K562 (cell line): Measurements from ENCODE around the gene AMDHD2. TPM values are rescaled to one million over a fixed set of nuclear protein-coding genes. Genes with fewer than 3 reads are reported as not detected.

Experiments
- ELF1 ChIP-seq: fragments of 200-800 bp; sonication (Bioruptor generic); IDR thresholded peaks from 2 replicates; pipeline ENCODE4 v1.6.1; 2016; ENCODE audit warnings: missing genetic modification characterization, missing compliant biosample characterization
- GABPB1 ChIP-seq: sonication (generic); formaldehyde crosslinking; IDR thresholded peaks from 2 replicates; pipeline ENCODE4 v1.8.0; 2022; ENCODE audit warnings: mild to moderate bottlenecking, missing genetic modification reagents
- HDAC3 ChIP-seq: fragments of 450-650 bp; IDR thresholded peaks from 2 replicates; pipeline ENCODE4 v1.6.1; 2018; ENCODE audit warnings: borderline replicate concordance, mild to moderate bottlenecking, moderate library complexity; ENCODE audit not compliant: partially characterized antibody
- HMGN3 ChIP-seq: IDR thresholded peaks from 2 replicates; pipeline ENCODE4 v1.6.1; 2011; ENCODE audit warnings: borderline replicate concordance, low read depth, mild to moderate bottlenecking, mixed read lengths, low read length; ENCODE audit not compliant: insufficient read length; ENCODE audit errors: extremely low read depth
- MAZ ChIP-seq, 2 experiments: fragments of 450-650 bp in 1 of 2; sonication (generic) in 1 of 2; formaldehyde crosslinking; IDR thresholded peaks in 1 of 2; conservative IDR thresholded peaks in 1 of 2; 2 replicates each; pipeline versions ENCODE4 v1.4.0 to v1.5.0; 2020; ENCODE audit warnings: mild to moderate bottlenecking in 1 of 2, missing genetic modification reagents in 1 of 2
- PHF21A ChIP-seq: fragments of 450-650 bp; IDR thresholded peaks from 2 replicates; pipeline ENCODE4 v1.6.1; 2017; ENCODE audit warnings: low read depth, borderline replicate concordance
- SNRNP70 ChIP-seq: fragments of 200-400 bp; formaldehyde crosslinking; optimal IDR thresholded peaks from 2 replicates; pipeline ENCODE3; 2017; ENCODE audit warnings: low read depth, low read length
- TCF7 ChIP-seq: sonication (generic); IDR thresholded peaks from 2 replicates; pipeline ENCODE4 v1.6.1; 2016; ENCODE audit warnings: antibody characterized with exemption, borderline replicate concordance
- ZNF143 ChIP-seq: sonication (generic); formaldehyde crosslinking; IDR thresholded peaks from 2 replicates; pipeline ENCODE4 v1.9.0; 2022; ENCODE audit warnings: mild to moderate bottlenecking, missing genetic modification reagents
- polyA plus RNA-seq, 8 experiments: library from polyadenylated mRNA; depleted of rRNA in 4 of 8; stranded (reverse) in 5 of 8; unstranded in 3 of 8; fragments of >200 nt; fragmentation: Nextera tagmentation in 2 of 8; fragmentation: Illumina TruSeq in 1 of 8; extraction: Ambion mirVana in 2 of 8; extraction: Trizol in 1 of 8; gene quantifications; 2 replicates each; pipeline versions ENCODE4 v1.2.1 to v1.2.3, GENCODE V29; 2011 to 2014; ENCODE audit warnings: inconsistent platforms in 1 of 8, missing spikeins in 1 of 8
- total RNA-seq, 7 experiments: library from RNA; depleted of rRNA in 6 of 7; stranded (reverse); fragments of >200 nt in 6 of 7; fragmentation: Illumina TruSeq in 2 of 7; extraction: Trizol in 2 of 7; gene quantifications; 2 replicates each; pipeline versions ENCODE4 v1.2.1 to v1.2.3, GENCODE V29; 2011 to 2021; ENCODE audit warnings: low replicate concordance in 1 of 7
- TF ChIP-seq, protein P1 (sequence below), 2 experiments: IDR thresholded peaks in 1 of 2; conservative IDR thresholded peaks in 1 of 2; 2 replicates each; pipeline ENCODE4 v1.6.1; 2016; ENCODE audit warnings: low read depth in 2 of 2, mild to moderate bottlenecking in 1 of 2, missing compliant biosample characterization in 1 of 2, missing genetic modification characterization in 1 of 2, moderate library complexity in 1 of 2
- TF ChIP-seq, protein P2 (sequence below), 2 experiments: fragments of 200-800 bp in 1 of 2; sonication (Bioruptor generic) in 1 of 2; sonication (generic) in 1 of 2; formaldehyde crosslinking in 1 of 2; IDR thresholded peaks in 1 of 2; conservative IDR thresholded peaks in 1 of 2; 2 replicates each; pipeline versions ENCODE4 v1.5.0 to v1.6.1; 2016 to 2020; ENCODE audit warnings: missing compliant biosample characterization in 1 of 2, missing genetic modification characterization in 1 of 2, missing genetic modification reagents in 1 of 2
- TF ChIP-seq, protein P3 (sequence below): conservative IDR thresholded peaks from 2 replicates; pipeline ENCODE4 v1.6.1; 2011; ENCODE audit warnings: low read depth, mild to moderate bottlenecking, low read length; ENCODE audit not compliant: control insufficient read depth
- TF ChIP-seq, protein P4 (sequence below): IDR thresholded peaks from 3 replicates; pipeline ENCODE4 v1.6.1; 2011; ENCODE audit warnings: borderline replicate concordance, mild to moderate bottlenecking, moderate library complexity; ENCODE audit not compliant: insufficient read length; ENCODE audit errors: extremely low read depth

Gene AMDHD2
- total and polyA plus RNA-seq, 9 of the 15 experiments (the other 6 are each of a cell fraction or from before 2014, with no cell fraction given), result 0.38 to 56.9 (median 18.3) TPM; not detected in 1

DNA sequence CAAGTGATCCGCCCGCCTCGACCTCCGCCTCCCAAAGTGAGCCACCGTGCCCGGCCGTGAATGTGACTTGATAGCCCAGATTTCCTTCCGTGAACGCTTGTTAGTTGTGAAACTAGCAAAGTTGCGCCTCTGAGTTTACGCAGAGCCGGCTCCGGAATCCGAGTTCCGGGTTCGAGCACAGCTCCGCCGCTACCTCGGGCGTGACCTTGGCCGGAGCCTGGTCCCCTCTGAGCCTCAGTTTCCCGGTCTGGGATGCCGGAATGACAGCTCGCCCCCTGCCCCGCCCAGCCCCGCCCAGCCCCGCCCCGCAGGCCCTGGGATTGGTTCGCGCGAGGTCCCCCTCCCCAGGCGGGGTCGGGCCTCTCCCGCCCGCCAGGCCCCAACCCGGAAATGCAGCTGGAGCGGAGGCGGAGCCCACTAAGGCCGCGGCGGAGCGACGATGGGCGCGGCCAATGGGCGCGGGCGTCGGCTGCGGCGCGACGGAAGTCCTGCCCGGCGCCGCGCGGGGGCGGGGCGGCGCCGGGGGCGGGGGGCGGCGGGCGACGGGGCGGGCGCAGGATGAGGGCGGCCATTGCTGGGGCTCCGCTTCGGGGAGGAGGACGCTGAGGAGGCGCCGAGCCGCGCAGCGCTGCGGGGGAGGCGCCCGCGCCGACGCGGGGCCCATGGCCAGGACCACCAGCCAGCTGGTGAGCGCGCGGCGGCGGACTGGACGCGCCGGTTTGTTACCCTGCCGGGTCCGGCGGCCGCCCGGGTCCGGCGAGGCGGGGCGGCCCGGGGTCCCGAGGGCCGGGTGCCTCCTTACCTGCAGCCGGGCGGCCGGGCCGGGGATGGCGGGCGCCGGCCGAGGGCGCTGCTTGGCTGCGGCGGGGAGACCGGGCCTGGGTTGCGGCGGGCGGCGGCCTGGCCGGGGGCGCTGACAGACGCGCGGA, 17.5 kb downstream of the AMDHD2 start, which contains the start of gene PDPK1 (continued):
- TF ChIP-seq, protein P1, sequence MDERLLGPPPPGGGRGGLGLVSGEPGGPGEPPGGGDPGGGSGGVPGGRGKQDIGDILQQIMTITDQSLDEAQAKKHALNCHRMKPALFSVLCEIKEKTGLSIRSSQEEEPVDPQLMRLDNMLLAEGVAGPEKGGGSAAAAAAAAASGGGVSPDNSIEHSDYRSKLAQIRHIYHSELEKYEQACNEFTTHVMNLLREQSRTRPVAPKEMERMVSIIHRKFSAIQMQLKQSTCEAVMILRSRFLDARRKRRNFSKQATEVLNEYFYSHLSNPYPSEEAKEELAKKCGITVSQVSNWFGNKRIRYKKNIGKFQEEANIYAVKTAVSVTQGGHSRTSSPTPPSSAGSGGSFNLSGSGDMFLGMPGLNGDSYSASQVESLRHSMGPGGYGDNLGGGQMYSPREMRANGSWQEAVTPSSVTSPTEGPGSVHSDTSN (CRISPR knock-in tag; IDR thresholded peaks at IDR 0.05; ENCODE audit: low read depth), result peak; percentile 63; the same call in 1 of the 2 replicates
- TF ChIP-seq, protein P1 (tag; conservative IDR thresholded peaks at IDR 0.05; ENCODE audit: low read depth), result no peak
- TF ChIP-seq TCF7 (no peak), ELF1 (tag) (peak; percentile 97), HMGN3 (peak; percentile 59), HDAC3 (no peak), PHF21A (0 out of 2 replicates have a peak, but pooled peaks have one; percentile 8), GABPB1 (CRISPR knock-in tag) (peak; percentile 76), MAZ (CRISPR knock-in tag; conservative IDR thresholded peaks at IDR 0.05 in 1 of 2, IDR thresholded peaks at IDR 0.05 in 1 of 2) (peak; percentile 66 to 80; a peak in 3 of 4 replicates), SNRNP70 (no peak), ZNF143 (CRISPR knock-in tag) (no peak)
- TF ChIP-seq, protein P2, sequence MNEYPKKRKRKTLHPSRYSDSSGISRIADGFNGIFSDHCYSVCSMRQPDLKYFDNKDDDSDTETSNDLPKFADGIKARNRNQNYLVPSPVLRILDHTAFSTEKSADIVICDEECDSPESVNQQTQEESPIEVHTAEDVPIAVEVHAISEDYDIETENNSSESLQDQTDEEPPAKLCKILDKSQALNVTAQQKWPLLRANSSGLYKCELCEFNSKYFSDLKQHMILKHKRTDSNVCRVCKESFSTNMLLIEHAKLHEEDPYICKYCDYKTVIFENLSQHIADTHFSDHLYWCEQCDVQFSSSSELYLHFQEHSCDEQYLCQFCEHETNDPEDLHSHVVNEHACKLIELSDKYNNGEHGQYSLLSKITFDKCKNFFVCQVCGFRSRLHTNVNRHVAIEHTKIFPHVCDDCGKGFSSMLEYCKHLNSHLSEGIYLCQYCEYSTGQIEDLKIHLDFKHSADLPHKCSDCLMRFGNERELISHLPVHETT (CRISPR knock-in tag; conservative IDR thresholded peaks at IDR 0.05 in 1 of 2, IDR thresholded peaks at IDR 0.05 in 1 of 2), result peak in 1 of 2 experiments; percentile 93; a peak in 2 of 4 replicates
- TF ChIP-seq, protein P3, sequence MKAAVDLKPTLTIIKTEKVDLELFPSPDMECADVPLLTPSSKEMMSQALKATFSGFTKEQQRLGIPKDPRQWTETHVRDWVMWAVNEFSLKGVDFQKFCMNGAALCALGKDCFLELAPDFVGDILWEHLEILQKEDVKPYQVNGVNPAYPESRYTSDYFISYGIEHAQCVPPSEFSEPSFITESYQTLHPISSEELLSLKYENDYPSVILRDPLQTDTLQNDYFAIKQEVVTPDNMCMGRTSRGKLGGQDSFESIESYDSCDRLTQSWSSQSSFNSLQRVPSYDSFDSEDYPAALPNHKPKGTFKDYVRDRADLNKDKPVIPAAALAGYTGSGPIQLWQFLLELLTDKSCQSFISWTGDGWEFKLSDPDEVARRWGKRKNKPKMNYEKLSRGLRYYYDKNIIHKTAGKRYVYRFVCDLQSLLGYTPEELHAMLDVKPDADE, result peak; percentile 44; the same call in 1 of the 2 replicates
- TF ChIP-seq, protein P4, sequence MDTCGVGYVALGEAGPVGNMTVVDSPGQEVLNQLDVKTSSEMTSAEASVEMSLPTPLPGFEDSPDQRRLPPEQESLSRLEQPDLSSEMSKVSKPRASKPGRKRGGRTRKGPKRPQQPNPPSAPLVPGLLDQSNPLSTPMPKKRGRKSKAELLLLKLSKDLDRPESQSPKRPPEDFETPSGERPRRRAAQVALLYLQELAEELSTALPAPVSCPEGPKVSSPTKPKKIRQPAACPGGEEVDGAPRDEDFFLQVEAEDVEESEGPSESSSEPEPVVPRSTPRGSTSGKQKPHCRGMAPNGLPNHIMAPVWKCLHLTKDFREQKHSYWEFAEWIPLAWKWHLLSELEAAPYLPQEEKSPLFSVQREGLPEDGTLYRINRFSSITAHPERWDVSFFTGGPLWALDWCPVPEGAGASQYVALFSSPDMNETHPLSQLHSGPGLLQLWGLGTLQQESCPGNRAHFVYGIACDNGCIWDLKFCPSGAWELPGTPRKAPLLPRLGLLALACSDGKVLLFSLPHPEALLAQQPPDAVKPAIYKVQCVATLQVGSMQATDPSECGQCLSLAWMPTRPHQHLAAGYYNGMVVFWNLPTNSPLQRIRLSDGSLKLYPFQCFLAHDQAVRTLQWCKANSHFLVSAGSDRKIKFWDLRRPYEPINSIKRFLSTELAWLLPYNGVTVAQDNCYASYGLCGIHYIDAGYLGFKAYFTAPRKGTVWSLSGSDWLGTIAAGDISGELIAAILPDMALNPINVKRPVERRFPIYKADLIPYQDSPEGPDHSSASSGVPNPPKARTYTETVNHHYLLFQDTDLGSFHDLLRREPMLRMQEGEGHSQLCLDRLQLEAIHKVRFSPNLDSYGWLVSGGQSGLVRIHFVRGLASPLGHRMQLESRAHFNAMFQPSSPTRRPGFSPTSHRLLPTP, result peak; percentile 28
